ENCODE measurements around the gene NRG2. TPM values are rescaled to one million over a fixed set of nuclear protein-coding genes. Genes with fewer than 3 reads are reported as not detected.

The NRG2 gene
- total and polyA plus RNA-seq, 9 donors = 2.6 to 32.6 (median 19.3) TPM

- no peak for DNase-seq
- Histone ChIP-seq H3K4me3 (no peak overlapping the region), H3K27me3 (no peaks in the 10 kb centered on the region), H3K9me3 (no peaks in the 10 kb centered on the region), H3K27ac (no peak overlapping the region), H3K4me1 (ENCODE audit: insufficient read depth) (peaks cover 18% of the 10 kb centered on the region), H3K36me3 (no peaks in the 10 kb centered on the region)
- TF ChIP-seq POLR2A (IDR thresholded peaks at IDR 0.05) = no peak
- TF ChIP-seq, protein P1, sequence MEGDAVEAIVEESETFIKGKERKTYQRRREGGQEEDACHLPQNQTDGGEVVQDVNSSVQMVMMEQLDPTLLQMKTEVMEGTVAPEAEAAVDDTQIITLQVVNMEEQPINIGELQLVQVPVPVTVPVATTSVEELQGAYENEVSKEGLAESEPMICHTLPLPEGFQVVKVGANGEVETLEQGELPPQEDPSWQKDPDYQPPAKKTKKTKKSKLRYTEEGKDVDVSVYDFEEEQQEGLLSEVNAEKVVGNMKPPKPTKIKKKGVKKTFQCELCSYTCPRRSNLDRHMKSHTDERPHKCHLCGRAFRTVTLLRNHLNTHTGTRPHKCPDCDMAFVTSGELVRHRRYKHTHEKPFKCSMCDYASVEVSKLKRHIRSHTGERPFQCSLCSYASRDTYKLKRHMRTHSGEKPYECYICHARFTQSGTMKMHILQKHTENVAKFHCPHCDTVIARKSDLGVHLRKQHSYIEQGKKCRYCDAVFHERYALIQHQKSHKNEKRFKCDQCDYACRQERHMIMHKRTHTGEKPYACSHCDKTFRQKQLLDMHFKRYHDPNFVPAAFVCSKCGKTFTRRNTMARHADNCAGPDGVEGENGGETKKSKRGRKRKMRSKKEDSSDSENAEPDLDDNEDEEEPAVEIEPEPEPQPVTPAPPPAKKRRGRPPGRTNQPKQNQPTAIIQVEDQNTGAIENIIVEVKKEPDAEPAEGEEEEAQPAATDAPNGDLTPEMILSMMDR (IDR thresholded peaks at IDR 0.05) = no peak
- TF ChIP-seq EP300 (IDR thresholded peaks at IDR 0.05) = no peak
- 91 to 98% (median 96%) methylated on average over 4 of the region's 4 CpGs for WGBS, 3 donors
- intact Hi-C loops (cut with DNase I) = no loop called here
These were observed 157.3 kb downstream of the NRG2 start for GRCh38 chr5:139885857-139886208.

DNA sequence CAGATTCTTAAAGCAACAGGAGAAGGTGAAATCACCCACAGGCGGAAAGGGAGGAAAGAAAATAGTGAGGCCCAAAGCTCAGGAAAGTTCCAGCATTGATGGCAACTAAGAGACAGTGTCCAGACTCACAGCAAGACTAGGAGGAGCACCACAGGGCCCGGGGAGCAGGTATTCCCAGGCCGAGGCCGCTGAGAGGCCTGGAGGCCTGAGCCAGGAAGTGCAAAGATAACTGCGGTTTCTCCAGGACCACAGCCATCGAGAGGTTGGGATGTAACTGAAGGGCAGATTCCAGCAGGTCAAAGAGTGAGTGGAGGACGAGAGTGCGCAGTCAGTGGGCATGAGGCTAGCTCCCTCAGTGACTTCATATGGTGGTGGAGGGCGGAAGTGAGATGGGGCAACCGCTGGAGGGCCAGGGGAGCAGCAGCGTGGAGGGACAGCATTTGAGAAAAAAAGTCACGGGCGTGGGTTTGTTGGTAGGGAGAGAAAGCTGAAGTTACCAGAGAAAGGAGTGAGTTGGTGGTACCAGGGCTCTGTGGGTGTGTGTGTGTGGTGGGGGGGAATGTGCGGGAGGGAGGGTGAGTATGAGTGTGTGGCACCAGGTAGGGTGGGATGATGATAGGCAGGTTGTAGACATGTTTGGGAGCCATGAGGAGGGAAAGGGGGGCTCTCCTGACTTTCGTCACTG, 157.8 kb downstream of the NRG2 start:
- Histone ChIP-seq H3K36me3 (no peaks in the 10 kb centered on the region), H3K4me1 (ENCODE audit: insufficient read depth) (peaks cover 21% of the 10 kb centered on the region), H3K9me3 (no peaks in the 10 kb centered on the region), H3K27me3 (no peaks in the 10 kb centered on the region), H3K27ac (no peak overlapping the region), H3K4me3 (no peak overlapping the region)
- TF ChIP-seq, protein P1 (IDR thresholded peaks at IDR 0.05) = no peak
- TF ChIP-seq POLR2A (IDR thresholded peaks at IDR 0.05) (no peak), EP300 (IDR thresholded peaks at IDR 0.05) (no peak)
- 88 to 93% (median 90%) methylated on average over 15 of the region's 15 CpGs for WGBS, 3 donors
- DNase-seq = no peak
- intact Hi-C loops (cut with DNase I) = no loop called here

- Histone ChIP-seq H3K27ac (no peak overlapping the region), H3K27me3 (no peaks in the 10 kb centered on the region), H3K9me3 (no peaks in the 10 kb centered on the region), H3K4me3 (no peak overlapping the region), H3K36me3 (no peaks in the 10 kb centered on the region), H3K4me1 (ENCODE audit: insufficient read depth) (peaks cover 27% of the 10 kb centered on the region)
- intact Hi-C loops (cut with DNase I) = no loop called here
- 61 to 68% (median 65%) methylated on average over 3 of the region's 3 CpGs for WGBS, 3 donors
- TF ChIP-seq, protein P1 (IDR thresholded peaks at IDR 0.05) = no peak
- TF ChIP-seq POLR2A (IDR thresholded peaks at IDR 0.05) (no peak), EP300 (IDR thresholded peaks at IDR 0.05) (no peak)
- DNase-seq = peak in 1 of 5 donors; percentile 34
These were observed 158.4 kb downstream of the NRG2 start for GRCh38 chr5:139884734-139885133.

DNA sequence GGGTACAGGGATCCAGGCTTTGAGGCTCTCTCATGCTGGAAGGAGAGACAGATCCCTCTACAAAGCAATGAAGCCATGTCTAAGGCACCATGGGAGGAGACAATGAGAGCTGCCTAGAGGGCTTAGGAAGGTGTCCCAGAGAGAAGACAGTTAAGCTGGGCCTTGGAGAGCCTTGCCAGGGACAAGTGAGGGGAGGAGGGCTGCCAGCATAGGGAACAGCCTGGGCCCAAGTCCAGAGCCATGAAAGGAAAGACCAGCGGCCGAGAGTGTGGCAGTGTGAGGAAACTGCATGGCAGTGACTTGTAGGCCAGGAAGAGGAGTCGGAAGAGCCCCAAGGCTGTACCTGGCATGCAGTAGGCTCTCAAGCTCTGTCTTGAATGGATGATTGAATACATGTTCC, 159.0 kb downstream of the NRG2 start:
- Histone ChIP-seq H3K36me3 (no peaks in the 10 kb centered on the region), H3K27ac (peak overlapping the region in 1 of 2 donors; percentile 70), H3K4me1 (ENCODE audit: insufficient read depth) (peaks cover 30% of the 10 kb centered on the region), H3K27me3 (no peaks in the 10 kb centered on the region), H3K4me3 (no peak overlapping the region), H3K9me3 (no peaks in the 10 kb centered on the region)
- intact Hi-C loops (cut with DNase I) = no loop called here
- DNase-seq = no peak
- 90 to 96% (median 91%) methylated on average over 3 of the region's 3 CpGs for WGBS, 3 donors
- TF ChIP-seq POLR2A (IDR thresholded peaks at IDR 0.05) = no peak
- TF ChIP-seq EP300 (IDR thresholded peaks at IDR 0.05) = no peak
- TF ChIP-seq, protein P1 (IDR thresholded peaks at IDR 0.05) = no peak

Data from ovary (tissue), 9 donors.